NCI-H526 (cell line): ENCODE results near the gene PTPRO.
"Not testable (repeated sequence)": the region's sequence is repeated elsewhere in the genome, so short reads cannot be mapped to it uniquely, and the experiment has no call there.

Experiments
- DNase-seq, 2 experiments: peaks; one replicate each; lab custom pipeline; 2025; lab: John Stamatoyannopoulos, UW

PTPRO gene

GRCh38 chr12:15602051-15602672 is 279.9 kb downstream of the PTPRO start:
- no peak for DNase-seq

GRCh38 chr12:15603474-15604085 is 281.3 kb downstream of the PTPRO start:
- DNase-seq = no peak

- no peak for DNase-seq
Observed at GRCh38 chr12:15605881-15606590, 283.7 kb downstream of the PTPRO start.

- DNase-seq = no peak
Observed at GRCh38 chr12:15608406-15608805, 286.1 kb downstream of the PTPRO start.

GRCh38 chr12:15608941-15609340 is 286.6 kb downstream of the PTPRO start:
- no peak for DNase-seq

GRCh38 chr12:15613981-15614380 is 291.7 kb downstream of the PTPRO start:
- no peak for DNase-seq

GRCh38 chr12:15616495-15616894 is 294.2 kb downstream of the PTPRO start:
- DNase-seq = not testable (repeated sequence)

GRCh38 chr12:15620741-15621539 is 298.6 kb downstream of the PTPRO start:
- DNase-seq = no peak

GRCh38 chr12:15625075-15625474 is 302.8 kb downstream of the PTPRO start:
- no peak for DNase-seq

- DNase-seq = peak in 1 of 2 experiments; percentile 15
Observed at GRCh38 chr12:15627995-15628945, 306.0 kb downstream of the PTPRO start.

- DNase-seq = peak; percentile 77 to 82
Observed at GRCh38 chr12:15629108-15629507, 306.8 kb downstream of the PTPRO start.

GRCh38 chr12:15629761-15630160 is 307.5 kb downstream of the PTPRO start:
- no peak for DNase-seq

GRCh38 chr12:15631007-15631715 is 308.9 kb downstream of the PTPRO start:
- no peak for DNase-seq

GRCh38 chr12:15632708-15633107 is 310.4 kb downstream of the PTPRO start:
- no peak for DNase-seq

GRCh38 chr12:15633201-15633600 is 310.9 kb downstream of the PTPRO start:
- no peak for DNase-seq

GRCh38 chr12:15634010-15634683 is 311.8 kb downstream of the PTPRO start:
- no peak for DNase-seq

GRCh38 chr12:15636060-15636890 is 314.0 kb downstream of the PTPRO start:
- no peak for DNase-seq

GRCh38 chr12:15638231-15638630 is 315.9 kb downstream of the PTPRO start:
- DNase-seq = no peak

- no peak for DNase-seq
Observed at GRCh38 chr12:15644700-15645099, 322.4 kb downstream of the PTPRO start.
